Measurements from ENCODE around the gene GBP5.
A peak's percentile ranks its signal among the peaks of the same experiment; 100 is the strongest.

The GBP5 gene

GRCh38 chr1:89298461-89298860 lies 25.8 kb upstream of the GBP5 start:
- no peak overlapping the region for H3K9ac ChIP-seq (ENCODE audit: low read depth, low read length, poor library complexity, severe bottlenecking)
- no peak overlapping the region for H3K4me2 ChIP-seq (ENCODE audit: low read depth, low read length, poor library complexity, severe bottlenecking)
- H3K9me2 ChIP-seq (replicated peaks; ENCODE audit: low read depth, low read length) = no peaks in the 10 kb centered on the region
- H3K4me1 ChIP-seq (ENCODE audit: insufficient read depth, low read length, poor library complexity, severe bottlenecking) = peaks cover 24% of the 10 kb centered on the region
- peaks cover 7% of the 10 kb centered on the region; the same call in 1 of the 2 replicates for H3K9me3 ChIP-seq (ENCODE audit: insufficient read depth, low read depth, low read length)
- no peak overlapping the region for H3K4me3 ChIP-seq (ENCODE audit: low read length, poor library complexity, severe bottlenecking)
- no peaks in the 10 kb centered on the region for H3K79me2 ChIP-seq (ENCODE audit: insufficient read depth, low read length)
- H4K20me1 ChIP-seq (ENCODE audit: insufficient read depth, low read length, poor library complexity, severe bottlenecking) = no peaks in the 10 kb centered on the region
- no peaks in the 10 kb centered on the region for H3K36me3 ChIP-seq (ENCODE audit: insufficient read depth, low read length)
- H3K27me3 ChIP-seq (ENCODE audit: insufficient read depth, low read length, poor library complexity, severe bottlenecking) = no peaks in the 10 kb centered on the region
- H2AFZ ChIP-seq (ENCODE audit: low read length) = no peak overlapping the region
- TF ChIP-seq CTCF (conservative IDR thresholded peaks at IDR 0.05; ENCODE audit: low read length) (no peak), EZH2phosphoT487 (IDR thresholded peaks at IDR 0.05; ENCODE audit: borderline replicate concordance) (no peak)
- H3F3A ChIP-seq (ENCODE audit: low read depth) = no peaks in the 10 kb centered on the region

- Histone ChIP-seq H2AFZ (ENCODE audit: low read length) (no peak overlapping the region), H3K9ac (ENCODE audit: low read depth, low read length, poor library complexity, severe bottlenecking) (no peak overlapping the region), H3K4me3 (ENCODE audit: low read length, poor library complexity, severe bottlenecking) (peak overlapping the region; percentile 29), H3K9me2 (replicated peaks; ENCODE audit: low read depth, low read length) (no peaks in the 10 kb centered on the region), H4K20me1 (ENCODE audit: insufficient read depth, low read length, poor library complexity, severe bottlenecking) (no peaks in the 10 kb centered on the region), H3K79me2 (ENCODE audit: insufficient read depth, low read length) (no peaks in the 10 kb centered on the region), H3K4me1 (ENCODE audit: insufficient read depth, low read length, poor library complexity, severe bottlenecking) (peaks cover 24% of the 10 kb centered on the region), H3F3A (ENCODE audit: low read depth) (no peaks in the 10 kb centered on the region), H3K36me3 (ENCODE audit: insufficient read depth, low read length) (no peaks in the 10 kb centered on the region), H3K27me3 (ENCODE audit: insufficient read depth, low read length, poor library complexity, severe bottlenecking) (no peaks in the 10 kb centered on the region), H3K9me3 (ENCODE audit: insufficient read depth, low read depth, low read length) (peaks cover 20% of the 10 kb centered on the region; the same call in 1 of the 2 replicates), H3K4me2 (ENCODE audit: low read depth, low read length, poor library complexity, severe bottlenecking) (peak overlapping the region; percentile 53)
- TF ChIP-seq EZH2phosphoT487 (IDR thresholded peaks at IDR 0.05; ENCODE audit: borderline replicate concordance) (0 out of 2 replicates have a peak, but pooled peaks have one; percentile 20), CTCF (conservative IDR thresholded peaks at IDR 0.05; ENCODE audit: low read length) (no peak)
Observed at GRCh38 chr1:89295187-89295586, 22.5 kb upstream of the GBP5 start.

GRCh38 chr1:89291276-89291675 lies 18.6 kb upstream of the GBP5 start:
- no peaks in the 10 kb centered on the region for H3K79me2 ChIP-seq (ENCODE audit: insufficient read depth, low read length)

More at GRCh38 chr1:89291276-89291675, 18.6 kb upstream of the GBP5 start:
- Histone ChIP-seq H3K27me3 (ENCODE audit: insufficient read depth, low read length, poor library complexity, severe bottlenecking) (no peaks in the 10 kb centered on the region), H3K4me2 (ENCODE audit: low read depth, low read length, poor library complexity, severe bottlenecking) (no peak overlapping the region), H3K9ac (ENCODE audit: low read depth, low read length, poor library complexity, severe bottlenecking) (no peak overlapping the region), H3K9me2 (replicated peaks; ENCODE audit: low read depth, low read length) (no peaks in the 10 kb centered on the region), H3K36me3 (ENCODE audit: insufficient read depth, low read length) (no peaks in the 10 kb centered on the region), H3K4me3 (ENCODE audit: low read length, poor library complexity, severe bottlenecking) (no peak overlapping the region), H3F3A (ENCODE audit: low read depth) (no peaks in the 10 kb centered on the region), H3K4me1 (ENCODE audit: insufficient read depth, low read length, poor library complexity, severe bottlenecking) (peaks cover 37% of the 10 kb centered on the region), H2AFZ (ENCODE audit: low read length) (no peak overlapping the region), H3K9me3 (ENCODE audit: insufficient read depth, low read depth, low read length) (peaks cover 20% of the 10 kb centered on the region; the same call in 1 of the 2 replicates), H4K20me1 (ENCODE audit: insufficient read depth, low read length, poor library complexity, severe bottlenecking) (no peaks in the 10 kb centered on the region)
- TF ChIP-seq CTCF (conservative IDR thresholded peaks at IDR 0.05; ENCODE audit: low read length) (no peak), EZH2phosphoT487 (IDR thresholded peaks at IDR 0.05; ENCODE audit: borderline replicate concordance) (no peak)

All from Loucy (cell line).